ENCODE data around the gene CDC37.
"Not testable (repeated sequence)": the region's sequence is repeated elsewhere in the genome, so short reads cannot be mapped to it uniquely, and the experiment has no call there.

The CDC37 gene

DNA sequence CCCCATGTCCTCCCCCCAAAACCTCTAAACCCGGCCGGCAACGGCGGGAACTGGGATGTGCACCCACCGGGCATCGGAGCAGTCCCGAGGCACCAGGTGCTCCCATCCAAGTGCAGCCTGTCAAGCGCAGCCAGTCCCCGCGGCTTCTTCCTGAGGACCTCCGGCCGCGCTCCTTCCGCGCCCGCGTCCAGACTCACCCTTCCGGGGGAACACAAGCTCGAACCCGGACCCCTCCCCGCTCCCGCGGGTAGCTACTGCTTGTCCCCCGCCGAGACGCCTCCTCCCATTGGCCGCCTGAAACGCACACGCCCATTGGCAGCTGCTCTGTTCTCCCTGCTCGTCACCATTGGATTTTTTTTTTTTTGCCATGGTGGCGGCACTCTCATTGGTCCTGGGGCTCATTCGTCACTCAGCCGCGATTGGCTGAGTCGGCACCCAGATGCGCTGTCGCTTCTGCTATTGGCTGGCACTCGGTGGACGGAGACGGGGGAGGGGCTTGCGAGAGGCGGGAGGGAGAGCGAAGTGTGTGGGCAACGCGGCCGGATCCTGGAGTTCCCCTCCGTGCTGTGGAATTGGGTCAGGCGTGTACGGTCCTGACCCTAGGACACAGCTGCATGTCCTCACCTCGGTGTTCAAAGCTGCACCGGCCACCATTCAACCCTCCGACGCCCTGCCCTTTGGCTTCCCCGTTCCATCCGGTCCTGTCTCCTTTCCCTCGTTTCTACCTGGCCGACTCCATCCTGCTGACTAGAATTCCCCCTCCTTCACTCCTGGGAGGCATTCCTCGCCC, 22.8 kb downstream of the CDC37 start, which contains the start of gene TYK2:
Gene TYK2, minus strand, starts transcription at position 260 of the 790 bp plus-strand sequence. CDS start 2,166 bp downstream, outside the sequence.
- DNase-seq (ENCODE audit: low read depth): peak; percentile 98
- TF ChIP-seq, protein P1, sequence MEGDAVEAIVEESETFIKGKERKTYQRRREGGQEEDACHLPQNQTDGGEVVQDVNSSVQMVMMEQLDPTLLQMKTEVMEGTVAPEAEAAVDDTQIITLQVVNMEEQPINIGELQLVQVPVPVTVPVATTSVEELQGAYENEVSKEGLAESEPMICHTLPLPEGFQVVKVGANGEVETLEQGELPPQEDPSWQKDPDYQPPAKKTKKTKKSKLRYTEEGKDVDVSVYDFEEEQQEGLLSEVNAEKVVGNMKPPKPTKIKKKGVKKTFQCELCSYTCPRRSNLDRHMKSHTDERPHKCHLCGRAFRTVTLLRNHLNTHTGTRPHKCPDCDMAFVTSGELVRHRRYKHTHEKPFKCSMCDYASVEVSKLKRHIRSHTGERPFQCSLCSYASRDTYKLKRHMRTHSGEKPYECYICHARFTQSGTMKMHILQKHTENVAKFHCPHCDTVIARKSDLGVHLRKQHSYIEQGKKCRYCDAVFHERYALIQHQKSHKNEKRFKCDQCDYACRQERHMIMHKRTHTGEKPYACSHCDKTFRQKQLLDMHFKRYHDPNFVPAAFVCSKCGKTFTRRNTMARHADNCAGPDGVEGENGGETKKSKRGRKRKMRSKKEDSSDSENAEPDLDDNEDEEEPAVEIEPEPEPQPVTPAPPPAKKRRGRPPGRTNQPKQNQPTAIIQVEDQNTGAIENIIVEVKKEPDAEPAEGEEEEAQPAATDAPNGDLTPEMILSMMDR (IDR thresholded peaks at IDR 0.05; ENCODE audit: insufficient read depth, low read depth, low read length, missing control alignments): no peak
- H3K4me3 ChIP-seq (ENCODE audit: low read length): peak within 1 kb of the TSS; percentile 94

- TF ChIP-seq, protein P1 (IDR thresholded peaks at IDR 0.05; ENCODE audit: insufficient read depth, low read depth, low read length, missing control alignments): no peak
- DNase-seq (ENCODE audit: low read depth): no peak
- H3K4me3 ChIP-seq (ENCODE audit: low read length): peak overlapping the region; percentile 94
Measured at GRCh38 chr19:10379880-10380312, 23.4 kb downstream of the CDC37 start.

GRCh38 chr19:10378124-10378523, 25.2 kb downstream of the CDC37 start:
- no peak for DNase-seq (ENCODE audit: low read depth)
- no peak overlapping the region for H3K4me3 ChIP-seq (ENCODE audit: low read length)
- TF ChIP-seq, protein P1 (IDR thresholded peaks at IDR 0.05; ENCODE audit: insufficient read depth, low read depth, low read length, missing control alignments): no peak

- not testable (repeated sequence) for H3K4me3 ChIP-seq (ENCODE audit: low read length); DNase-seq (ENCODE audit: low read depth)
Measured at GRCh38 chr19:10377140-10377640, 26.2 kb downstream of the CDC37 start.

GRCh38 chr19:10374931-10375330, 28.4 kb downstream of the CDC37 start:
- DNase-seq (ENCODE audit: low read depth): no peak
- H3K4me3 ChIP-seq (ENCODE audit: low read length): no peak overlapping the region
- TF ChIP-seq, protein P1 (IDR thresholded peaks at IDR 0.05; ENCODE audit: insufficient read depth, low read depth, low read length, missing control alignments): no peak

DNA sequence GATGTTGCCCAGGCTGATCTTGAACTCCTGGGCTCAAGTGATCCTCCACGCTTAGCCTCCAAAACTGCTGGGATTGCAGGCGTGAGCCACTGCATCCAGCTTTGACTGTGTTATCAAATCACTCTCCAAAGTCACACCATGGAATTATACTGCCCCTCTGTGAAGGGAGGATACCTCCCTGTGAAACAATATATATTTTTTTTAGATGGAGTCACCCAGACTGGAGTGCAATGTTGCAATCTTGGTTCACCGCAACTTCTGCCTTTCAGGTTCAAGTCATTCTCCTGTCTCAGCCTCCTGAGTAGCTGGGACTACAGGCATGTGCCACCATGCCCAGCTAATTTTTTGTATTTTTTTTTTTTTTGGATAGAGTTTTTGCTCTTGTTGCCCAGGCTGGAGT, 30.7 kb downstream of the CDC37 start:
- H3K4me3 ChIP-seq (ENCODE audit: low read length): no peak overlapping the region
- no peak for DNase-seq (ENCODE audit: low read depth)
- TF ChIP-seq, protein P1 (IDR thresholded peaks at IDR 0.05; ENCODE audit: insufficient read depth, low read depth, low read length, missing control alignments): no peak

DNA sequence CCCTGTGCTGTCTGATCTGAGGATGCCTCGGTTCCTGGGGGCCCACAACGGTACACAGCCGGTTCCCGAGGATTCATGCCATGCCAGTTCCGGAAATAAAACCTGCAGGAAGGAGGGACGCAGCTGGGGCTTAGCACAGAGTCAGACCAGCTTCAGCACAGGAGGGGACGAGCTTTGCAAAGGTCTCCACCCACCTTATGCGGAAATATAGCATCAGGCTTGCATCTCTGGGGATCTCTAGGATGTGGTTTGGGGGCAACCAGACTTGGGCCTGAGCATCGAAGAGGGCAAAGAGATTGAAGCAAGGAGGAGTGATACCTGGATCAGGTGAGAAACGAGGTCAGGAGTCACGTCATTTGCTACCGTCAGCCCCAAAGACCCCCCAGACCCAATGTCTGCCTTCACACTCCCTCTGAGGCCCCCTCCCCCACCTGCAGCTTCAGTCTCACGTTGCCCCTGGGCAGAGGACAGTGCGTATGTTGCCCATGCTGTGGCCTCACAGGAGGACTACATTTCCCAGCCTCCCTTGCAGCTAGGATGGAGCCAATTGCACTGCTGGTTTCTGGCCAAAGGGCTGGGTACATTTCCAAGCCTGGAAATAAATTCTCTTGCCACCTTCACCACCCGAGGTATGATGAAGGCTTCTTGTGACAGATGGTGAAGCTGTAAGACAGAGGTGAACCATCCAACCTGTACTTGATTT, 35.1 kb downstream of the CDC37 start:
- no peak overlapping the region for H3K4me3 ChIP-seq (ENCODE audit: low read length)
- TF ChIP-seq, protein P1 (IDR thresholded peaks at IDR 0.05; ENCODE audit: insufficient read depth, low read depth, low read length, missing control alignments): no peak
- DNase-seq (ENCODE audit: low read depth): no peak

GRCh38 chr19:10366950-10367512, 36.3 kb downstream of the CDC37 start:
- not testable (repeated sequence) for DNase-seq (ENCODE audit: low read depth); H3K4me3 ChIP-seq (ENCODE audit: low read length)

Measured in epithelial cell of esophagus (primary cell).